NB4 (cell line): ENCODE results near the gene MCM3.

Experiments
- CTCF ChIP-seq: IDR thresholded peaks from one replicate; pipeline ENCODE4 v1.5.1; 2012; ENCODE audit warnings: low read depth, low read length
- MYC ChIP-seq: IDR thresholded peaks from 2 replicates; pipeline ENCODE4 v1.6.1; 2011; ENCODE audit warnings: low read depth, low read length
- POLR2A ChIP-seq: IDR thresholded peaks from 2 replicates; pipeline ENCODE4 v1.6.1; 2011; ENCODE audit warnings: mild to moderate bottlenecking; ENCODE audit not compliant: insufficient read length; ENCODE audit errors: extremely low read depth

- TF ChIP-seq CTCF (no peak), MYC (no peak), POLR2A (no peak)
Observed at GRCh38 chr6:52253494-52253893, 31.0 kb downstream of the MCM3 start.
